HG02571 (cell line): ENCODE data around the gene PDZD7.

Experiments
- ATAC-seq: cut with Tn5 transposase; IDR thresholded peaks from one replicate; pipeline ENCODE4 v1.9.1; 2021; ENCODE audit warnings: mild to moderate bottlenecking, moderate library complexity; ENCODE audit not compliant: unreplicated experiment

PDZD7 gene

DNA sequence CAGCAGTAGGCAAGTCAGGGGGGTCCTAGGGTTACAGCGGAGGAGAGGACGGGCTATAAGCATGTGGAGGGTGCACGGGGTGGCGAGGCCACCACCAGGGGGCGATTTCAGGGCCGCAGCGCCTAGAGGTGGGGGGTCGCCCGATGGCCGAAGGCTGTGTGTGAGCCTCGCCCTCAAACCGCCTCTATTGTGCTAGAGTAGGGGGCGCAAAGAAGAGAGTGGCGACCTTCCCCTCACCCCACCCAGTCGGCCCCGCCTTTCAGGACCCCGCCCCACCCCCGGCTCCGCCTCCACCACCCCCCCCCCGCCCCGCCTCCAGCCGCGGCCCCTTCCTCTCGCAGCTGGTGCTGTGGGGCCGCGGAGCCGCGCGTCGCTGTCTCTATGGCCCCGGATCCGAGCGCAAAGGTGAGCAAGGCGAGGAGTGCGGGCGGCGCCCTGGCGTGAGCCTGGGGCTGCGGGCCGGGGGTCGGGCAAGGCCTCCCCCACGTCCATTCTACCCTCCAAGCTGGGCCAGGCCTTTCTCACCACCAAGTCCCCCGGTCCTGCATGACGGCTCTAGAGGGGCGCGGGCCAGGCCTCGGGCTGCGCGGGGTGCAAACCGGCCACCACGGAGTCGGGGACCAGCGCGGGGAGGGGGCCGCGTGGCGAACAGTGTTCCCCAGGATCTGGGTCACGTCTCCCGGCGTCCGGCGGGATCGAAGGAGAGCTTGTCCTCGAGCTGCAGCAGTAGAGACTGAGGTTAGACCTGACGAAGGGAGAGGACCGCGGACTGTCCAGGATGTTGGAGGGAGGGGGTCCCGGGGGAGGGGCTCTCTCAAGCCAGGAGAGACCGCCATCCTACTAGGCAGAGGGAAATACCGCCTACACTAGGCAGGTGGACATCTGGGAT, 61.5 kb downstream of the PDZD7 start, which contains the start of gene SEMA4G:
Gene SEMA4G (plus strand): TSS at position 318 of the 889 bp plus-strand sequence. CDS start 3,409 bp downstream, outside the sequence.
- ATAC-seq: no peak

DNA sequence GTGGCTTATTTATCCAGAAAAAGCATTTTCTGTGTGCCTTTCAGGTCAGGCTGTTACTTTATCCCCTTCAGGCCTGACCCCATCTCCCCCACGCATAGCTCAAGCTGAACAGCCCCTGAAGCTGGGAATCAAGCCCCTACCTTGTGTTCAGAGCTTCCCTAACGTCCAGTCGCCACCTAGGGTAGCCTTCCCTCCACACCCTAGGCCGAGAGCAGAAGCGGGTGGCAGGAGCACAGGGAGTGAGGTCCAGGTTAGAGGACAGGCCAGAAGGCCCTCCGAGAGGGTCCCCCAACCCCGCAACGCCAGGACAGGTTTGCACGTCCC, 62.1 kb downstream of the PDZD7 start:
- no peak for ATAC-seq

DNA sequence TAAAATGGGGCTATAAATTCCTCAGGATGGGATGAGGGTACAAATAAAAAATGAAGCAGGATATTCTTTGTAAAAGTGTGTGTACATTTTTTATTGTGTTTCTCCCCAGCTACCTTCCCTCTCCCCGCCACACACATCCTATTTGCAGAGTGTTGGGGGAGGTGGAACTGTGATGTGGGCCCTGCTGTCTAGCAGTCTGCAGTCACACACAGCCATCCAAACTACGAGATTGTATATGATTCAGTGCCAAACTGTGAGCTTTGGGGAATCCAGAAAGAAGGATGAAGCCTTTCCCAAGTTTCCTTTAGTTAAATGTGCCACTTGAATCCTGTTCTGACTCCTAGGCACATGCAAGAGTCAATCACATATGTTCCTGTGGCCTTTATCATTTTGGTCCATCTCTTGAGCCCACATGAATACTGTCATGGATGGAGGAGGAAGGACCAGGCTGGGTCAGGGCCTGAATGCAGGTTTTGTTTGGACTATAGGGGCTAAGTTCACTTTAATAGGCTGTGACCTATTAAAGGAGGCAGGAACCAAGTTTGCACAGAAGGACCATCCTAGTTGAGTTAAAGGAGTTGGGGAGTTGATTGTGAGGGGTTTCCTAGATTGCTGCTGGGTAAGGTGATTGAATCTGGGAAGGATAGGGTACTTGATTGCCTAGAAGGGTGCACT, 62.7 kb downstream of the PDZD7 start:
- ATAC-seq: no peak

DNA sequence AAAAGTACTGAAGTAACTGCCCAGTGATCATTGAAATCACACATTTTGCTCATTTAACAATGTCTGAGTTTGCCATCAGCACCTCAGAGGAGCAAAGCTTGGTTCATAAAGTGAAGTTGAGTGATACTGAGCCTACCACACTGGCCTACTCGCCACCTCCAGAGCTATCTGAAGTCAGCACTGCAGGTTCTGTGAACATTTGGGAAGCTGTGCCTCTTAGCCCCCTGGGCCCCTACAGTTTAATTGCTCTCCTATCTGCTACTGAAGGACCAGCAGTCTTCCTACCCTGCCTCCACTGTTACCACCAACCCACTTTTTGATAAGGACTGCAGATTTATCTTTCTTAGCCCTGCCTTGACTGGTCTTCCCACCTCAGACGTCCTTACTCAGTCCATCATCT, 63.6 kb downstream of the PDZD7 start:
- no peak for ATAC-seq

DNA sequence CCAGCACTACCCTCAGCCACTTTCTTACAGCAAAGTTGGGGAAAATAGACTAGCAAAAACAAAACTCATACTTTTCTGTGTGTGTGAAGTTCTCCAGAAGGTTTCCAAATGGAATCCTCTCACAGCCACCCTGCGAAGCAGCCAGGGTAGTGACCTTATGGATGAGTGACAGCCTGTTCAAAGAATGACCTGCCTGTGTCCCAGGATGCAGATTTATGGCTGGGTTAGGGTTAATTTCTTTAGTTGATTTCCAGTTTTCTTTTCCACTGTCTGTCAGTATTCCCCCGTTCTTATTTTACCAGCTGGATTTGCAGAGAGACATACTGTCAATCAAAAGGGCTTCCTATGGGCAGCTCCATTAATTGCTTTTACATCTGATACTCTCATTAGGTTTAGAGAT, 64.0 kb downstream of the PDZD7 start:
- ATAC-seq: no peak

DNA sequence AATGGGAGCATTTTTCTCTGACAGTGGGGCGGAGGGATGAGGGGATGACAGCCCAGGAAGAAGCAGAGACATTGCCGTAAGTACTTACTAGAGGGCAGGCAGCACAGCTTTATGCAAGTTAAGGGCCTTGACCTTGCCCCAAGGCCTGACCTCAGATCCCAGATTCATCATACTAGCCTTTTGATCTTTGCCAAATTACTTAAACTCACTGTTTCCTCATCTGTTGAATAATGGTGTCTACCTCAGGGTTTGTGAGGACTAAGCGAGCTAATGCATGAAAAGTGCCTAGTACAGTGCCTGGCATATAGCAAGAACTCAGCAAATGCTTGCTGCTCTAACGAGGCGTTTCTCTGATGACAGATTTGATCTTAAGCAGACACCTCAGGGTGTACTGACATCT, 65.1 kb downstream of the PDZD7 start:
- ATAC-seq: no peak

DNA sequence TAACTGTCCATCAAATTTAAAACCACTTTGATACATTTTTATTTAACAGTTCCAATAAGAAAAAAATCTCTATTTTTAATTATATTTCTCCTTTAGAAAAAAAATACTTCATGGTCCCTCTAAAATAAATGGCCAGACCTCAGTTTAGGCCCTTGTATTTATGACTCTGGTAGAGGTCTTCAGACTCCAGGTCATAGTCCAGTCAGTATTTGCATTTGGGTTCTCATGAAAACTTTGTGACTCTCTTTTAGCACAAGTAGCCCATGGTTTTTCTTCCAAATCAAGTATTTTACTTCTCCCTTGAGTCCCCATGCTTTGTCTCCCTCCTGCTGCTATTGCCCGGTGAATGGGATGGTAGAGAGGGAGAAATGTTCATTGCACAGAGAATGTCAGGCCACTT, 67.1 kb downstream of the PDZD7 start:
- no peak for ATAC-seq

DNA sequence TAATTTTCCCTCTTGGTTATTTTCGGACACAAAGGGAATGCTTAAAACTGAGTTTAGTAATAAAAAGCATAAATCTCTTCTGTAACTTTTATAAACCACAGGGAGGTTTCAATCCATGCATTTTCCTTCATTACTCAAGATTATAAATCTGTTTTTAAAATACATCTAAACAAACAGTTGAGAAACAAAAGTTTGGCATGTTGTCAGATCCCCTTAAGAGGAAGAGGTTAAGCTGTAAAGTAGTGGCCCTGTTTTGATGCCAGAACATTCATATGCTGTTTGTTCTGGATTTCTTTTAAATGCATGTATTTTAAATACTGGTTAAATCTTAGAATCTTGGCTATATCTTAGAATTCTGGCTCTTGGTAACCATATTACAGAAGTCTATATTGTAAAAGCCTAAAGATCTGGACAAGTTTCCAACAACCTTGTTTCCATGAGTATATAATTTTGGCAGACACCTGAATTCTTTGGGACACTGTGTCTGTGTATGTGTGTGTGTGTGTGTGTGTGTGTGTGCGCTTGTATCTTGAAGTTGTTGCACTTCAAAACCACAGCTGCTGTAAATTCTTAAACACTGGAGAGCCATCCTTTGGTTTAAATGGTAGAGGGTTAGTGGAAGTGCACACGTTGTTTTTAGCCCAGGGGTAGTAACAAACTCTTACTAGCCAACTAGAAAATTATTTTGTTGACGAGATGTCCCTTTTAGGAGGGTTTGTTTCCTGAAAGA, 68.4 kb downstream of the PDZD7 start:
- no peak for ATAC-seq

DNA sequence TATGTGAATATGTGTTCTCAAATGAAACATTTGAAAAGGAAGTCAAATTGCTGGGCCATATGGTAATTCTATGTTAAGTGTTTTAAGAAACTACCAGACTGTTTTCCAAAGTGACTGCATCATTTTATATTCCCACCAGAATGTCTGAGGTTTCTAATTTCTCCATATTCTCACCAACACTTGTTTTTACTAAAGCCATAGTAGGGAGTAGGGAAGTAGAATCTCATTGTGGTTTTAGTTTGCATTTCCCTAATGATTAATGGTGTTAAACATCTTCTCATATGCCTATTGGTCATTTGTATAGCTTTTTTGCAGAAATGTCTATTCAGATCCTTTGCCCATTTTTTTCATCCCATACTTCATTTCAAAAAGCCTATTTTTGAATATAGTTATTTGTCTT, 70.7 kb downstream of the PDZD7 start:
- no peak for ATAC-seq
